WTC11 (cell line): ENCODE measurements around the gene PSMC3. TPM values are rescaled to one million over a fixed set of nuclear protein-coding genes. Genes with fewer than 3 reads are reported as not detected.
A peak's percentile ranks its signal among the peaks of the same experiment; 100 is the strongest.

ENCODE experiments used
- ATAC-seq: fragments of 200-7000 bp; cut with Tn5 transposase; 2 replicates; pipeline ENCODE4 v1.10.0; 2021; ENCODE audit warnings: mild to moderate bottlenecking, moderate library complexity
- CTCF ChIA-PET: fragments of 300-600 bp; sonication (Branson Sonifier 250); formaldehyde crosslinking; loops from one replicate; lab custom pipeline; 2021; ENCODE audit warnings: antibody characterized with exemption; lab: Charles Lee
- POLR2A ChIA-PET: fragments of 350-600 bp; sonication (Branson Sonifier 250); formaldehyde crosslinking; loops from one replicate; lab custom pipeline; 2021; ENCODE audit warnings: antibody characterized with exemption; lab: Charles Lee
- DNase-seq: peaks from one replicate; pipeline ENCODE4 v3.0.0; 2021; ENCODE audit warnings: low spot score
- H3K27ac Mint-ChIP-seq: 2 replicates; pipeline ENCODE4 v1.8.0; 2021; ENCODE audit warnings: mixed read lengths
- H3K27me3 Mint-ChIP-seq: 2 replicates; pipeline ENCODE4 v1.8.0; 2021; ENCODE audit warnings: low read depth, mild to moderate bottlenecking, moderate library complexity, mixed read lengths
- H3K36me3 Mint-ChIP-seq: 2 replicates; pipeline ENCODE4 v1.8.0; 2021; ENCODE audit warnings: mixed read lengths
- H3K4me1 Mint-ChIP-seq: 2 replicates; pipeline ENCODE4 v1.8.0; 2022; ENCODE audit warnings: mixed read lengths
- H3K4me3 Mint-ChIP-seq: 2 replicates; pipeline ENCODE4 v1.8.0; 2021; ENCODE audit warnings: mild to moderate bottlenecking, moderate library complexity, mixed read lengths
- H3K9me3 Mint-ChIP-seq: 2 replicates; pipeline ENCODE4 v1.8.0; 2021; ENCODE audit warnings: mixed read lengths
- FOXP1 ChIP-seq: sonication (generic); formaldehyde crosslinking; IDR thresholded peaks from 2 replicates; pipeline ENCODE4 v1.8.0; 2022; ENCODE audit warnings: missing genetic modification reagents, mild to moderate bottlenecking, moderate library complexity, borderline replicate concordance
- GRHL2 ChIP-seq: fragments of 250-450 bp; sonication (Bioruptor Pico); IDR thresholded peaks from 2 replicates; pipeline ENCODE4 v1.8.0; 2022; ENCODE audit warnings: mild to moderate bottlenecking, moderate library complexity; ENCODE audit not compliant: insufficient replicate concordance, severe bottlenecking
- HMGA2 ChIP-seq: fragments of 250-450 bp; sonication (Bioruptor Pico); IDR thresholded peaks from 2 replicates; pipeline ENCODE4 v1.4.0; 2021; ENCODE audit warnings: mild to moderate bottlenecking, moderate library complexity
- JUN ChIP-seq: sonication (generic); formaldehyde crosslinking; IDR thresholded peaks from 2 replicates; pipeline ENCODE4 v1.8.0; 2023; ENCODE audit warnings: mild to moderate bottlenecking, missing genetic modification reagents
- NFATC4 ChIP-seq: fragments of 250-450 bp; sonication (Bioruptor Pico); IDR thresholded peaks from 2 replicates; pipeline ENCODE4 v1.9.0; 2021; ENCODE audit warnings: mild to moderate bottlenecking
- NR2C2 ChIP-seq: sonication (generic); formaldehyde crosslinking; IDR thresholded peaks from 2 replicates; pipeline ENCODE4 v1.8.0; 2022; ENCODE audit warnings: mild to moderate bottlenecking, missing genetic modification reagents
- RELA ChIP-seq: sonication (generic); formaldehyde crosslinking; IDR thresholded peaks from 2 replicates; pipeline ENCODE4 v1.8.1; 2022; ENCODE audit warnings: missing genetic modification reagents, mild to moderate bottlenecking, borderline replicate concordance
- SMAD3 ChIP-seq: sonication (generic); formaldehyde crosslinking; IDR thresholded peaks from 2 replicates; pipeline ENCODE4 v1.8.0; 2022; ENCODE audit warnings: missing genetic modification reagents, mild to moderate bottlenecking, borderline replicate concordance
- SOX15 ChIP-seq: fragments of 250-450 bp; sonication (Bioruptor Pico); IDR thresholded peaks from 2 replicates; pipeline ENCODE4 v1.9.0; 2021; ENCODE audit warnings: mild to moderate bottlenecking
- TCF7 ChIP-seq: sonication (generic); formaldehyde crosslinking; IDR thresholded peaks from 2 replicates; pipeline ENCODE4 v1.8.0; 2022; ENCODE audit warnings: mild to moderate bottlenecking, low read depth, missing genetic modification reagents, moderate library complexity
- TEAD1 ChIP-seq: sonication (generic); formaldehyde crosslinking; IDR thresholded peaks from 2 replicates; pipeline ENCODE4 v1.8.0; 2022; ENCODE audit warnings: mild to moderate bottlenecking, missing genetic modification reagents
- TP53 ChIP-seq: sonication (generic); formaldehyde crosslinking; IDR thresholded peaks from 2 replicates; pipeline ENCODE4 v1.8.1; 2023; ENCODE audit warnings: mild to moderate bottlenecking, missing genetic modification reagents
- ZNF121 ChIP-seq: sonication (generic); formaldehyde crosslinking; IDR thresholded peaks from 2 replicates; pipeline ENCODE4 v1.8.0; 2023; ENCODE audit warnings: missing genetic modification reagents
- ZNF317 ChIP-seq: sonication (generic); formaldehyde crosslinking; IDR thresholded peaks from 2 replicates; pipeline ENCODE4 v1.8.1; 2023; ENCODE audit warnings: low read depth, mild to moderate bottlenecking, moderate library complexity, missing genetic modification reagents, borderline replicate concordance
- ZNF423 ChIP-seq: fragments of 250-450 bp; sonication (Bioruptor Pico); IDR thresholded peaks from 2 replicates; pipeline ENCODE4 v2.1.2; 2022; ENCODE audit warnings: mild to moderate bottlenecking, moderate library complexity
- total RNA-seq: library from RNA; stranded (reverse); gene quantifications from 3 replicates; pipeline ENCODE4 v1.2.3, GENCODE V29; 2021
- TF ChIP-seq, protein P1 (sequence below): fragments of 250-450 bp; sonication (Bioruptor Pico); IDR thresholded peaks from 2 replicates; pipeline ENCODE4 v1.9.0; 2021; ENCODE audit warnings: moderate library complexity, mild to moderate bottlenecking, inconsistent platforms, borderline replicate concordance
- TF ChIP-seq, protein P2 (sequence below): fragments of 200-600 bp; IDR thresholded peaks from 2 replicates; pipeline ENCODE4 v1.8.0; 2022; ENCODE audit warnings: antibody characterized with exemption
- TF ChIP-seq, protein P3 (sequence below): sonication (generic); formaldehyde crosslinking; IDR thresholded peaks from 2 replicates; pipeline ENCODE4 v1.8.1; 2022; ENCODE audit warnings: mild to moderate bottlenecking, missing genetic modification reagents, moderate library complexity, borderline replicate concordance
- TF ChIP-seq, protein P4 (sequence below): sonication (generic); formaldehyde crosslinking; IDR thresholded peaks from 2 replicates; pipeline ENCODE4 v1.8.1; 2022; ENCODE audit warnings: missing genetic modification reagents, borderline replicate concordance
- TF ChIP-seq, protein P5 (sequence below): sonication (generic); formaldehyde crosslinking; IDR thresholded peaks from 2 replicates; pipeline ENCODE4 v1.8.1; 2023; ENCODE audit warnings: mild to moderate bottlenecking, missing genetic modification reagents, moderate library complexity
- TF ChIP-seq, protein P6 (sequence below): sonication (generic); formaldehyde crosslinking; IDR thresholded peaks from 2 replicates; pipeline ENCODE4 v1.8.0; 2023; ENCODE audit warnings: mild to moderate bottlenecking, missing genetic modification reagents
- TF ChIP-seq, protein P7 (sequence below): sonication (generic); formaldehyde crosslinking; IDR thresholded peaks from 2 replicates; pipeline ENCODE4 v1.8.0; 2022; ENCODE audit warnings: missing genetic modification reagents

PSMC3 gene
- total RNA-seq, 1 experiment from 2014 or later = 162 TPM

DNA sequence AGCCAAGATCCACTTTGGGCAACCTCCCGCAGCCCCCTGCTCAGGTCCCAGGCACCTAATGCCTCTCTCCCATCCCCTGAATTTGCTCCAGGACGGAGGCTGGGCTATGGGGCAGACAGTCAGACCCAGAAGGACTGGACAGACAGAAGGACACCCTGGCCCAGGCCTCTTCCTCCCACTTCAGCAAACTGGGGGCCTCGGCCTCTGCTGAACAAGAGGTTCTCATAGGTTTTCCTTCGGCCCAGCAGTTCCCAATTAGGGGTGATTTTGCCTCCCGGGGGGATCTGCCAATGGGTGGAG lies 51.6 kb downstream of the PSMC3 start (continued):
- TF ChIP-seq TEAD1 (CRISPR knock-in tag) = no peak
- no peak for TF ChIP-seq TP53 (CRISPR knock-in tag)
- TF ChIP-seq SOX15 (CRISPR knock-in tag) = no peak
- TF ChIP-seq, protein P1, sequence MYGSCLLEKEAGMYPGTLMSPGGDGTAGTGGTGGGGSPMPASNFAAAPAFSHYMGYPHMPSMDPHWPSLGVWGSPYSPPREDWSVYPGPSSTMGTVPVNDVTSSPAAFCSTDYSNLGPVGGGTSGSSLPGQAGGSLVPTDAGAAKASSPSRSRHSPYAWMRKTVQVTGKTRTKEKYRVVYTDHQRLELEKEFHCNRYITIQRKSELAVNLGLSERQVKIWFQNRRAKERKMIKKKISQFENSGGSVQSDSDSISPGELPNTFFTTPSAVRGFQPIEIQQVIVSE = no peak
- TF ChIP-seq NR2C2 (CRISPR knock-in tag) = no peak
- TF ChIP-seq, protein P2, sequence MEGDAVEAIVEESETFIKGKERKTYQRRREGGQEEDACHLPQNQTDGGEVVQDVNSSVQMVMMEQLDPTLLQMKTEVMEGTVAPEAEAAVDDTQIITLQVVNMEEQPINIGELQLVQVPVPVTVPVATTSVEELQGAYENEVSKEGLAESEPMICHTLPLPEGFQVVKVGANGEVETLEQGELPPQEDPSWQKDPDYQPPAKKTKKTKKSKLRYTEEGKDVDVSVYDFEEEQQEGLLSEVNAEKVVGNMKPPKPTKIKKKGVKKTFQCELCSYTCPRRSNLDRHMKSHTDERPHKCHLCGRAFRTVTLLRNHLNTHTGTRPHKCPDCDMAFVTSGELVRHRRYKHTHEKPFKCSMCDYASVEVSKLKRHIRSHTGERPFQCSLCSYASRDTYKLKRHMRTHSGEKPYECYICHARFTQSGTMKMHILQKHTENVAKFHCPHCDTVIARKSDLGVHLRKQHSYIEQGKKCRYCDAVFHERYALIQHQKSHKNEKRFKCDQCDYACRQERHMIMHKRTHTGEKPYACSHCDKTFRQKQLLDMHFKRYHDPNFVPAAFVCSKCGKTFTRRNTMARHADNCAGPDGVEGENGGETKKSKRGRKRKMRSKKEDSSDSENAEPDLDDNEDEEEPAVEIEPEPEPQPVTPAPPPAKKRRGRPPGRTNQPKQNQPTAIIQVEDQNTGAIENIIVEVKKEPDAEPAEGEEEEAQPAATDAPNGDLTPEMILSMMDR = no peak
- TF ChIP-seq HMGA2 (CRISPR knock-in tag) = no peak
- no peak for TF ChIP-seq JUN
- TF ChIP-seq, protein P3, sequence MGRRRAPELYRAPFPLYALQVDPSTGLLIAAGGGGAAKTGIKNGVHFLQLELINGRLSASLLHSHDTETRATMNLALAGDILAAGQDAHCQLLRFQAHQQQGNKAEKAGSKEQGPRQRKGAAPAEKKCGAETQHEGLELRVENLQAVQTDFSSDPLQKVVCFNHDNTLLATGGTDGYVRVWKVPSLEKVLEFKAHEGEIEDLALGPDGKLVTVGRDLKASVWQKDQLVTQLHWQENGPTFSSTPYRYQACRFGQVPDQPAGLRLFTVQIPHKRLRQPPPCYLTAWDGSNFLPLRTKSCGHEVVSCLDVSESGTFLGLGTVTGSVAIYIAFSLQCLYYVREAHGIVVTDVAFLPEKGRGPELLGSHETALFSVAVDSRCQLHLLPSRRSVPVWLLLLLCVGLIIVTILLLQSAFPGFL = no peak
- TF ChIP-seq ZNF121 (CRISPR knock-in tag) = no peak
- TF ChIP-seq, protein P4, sequence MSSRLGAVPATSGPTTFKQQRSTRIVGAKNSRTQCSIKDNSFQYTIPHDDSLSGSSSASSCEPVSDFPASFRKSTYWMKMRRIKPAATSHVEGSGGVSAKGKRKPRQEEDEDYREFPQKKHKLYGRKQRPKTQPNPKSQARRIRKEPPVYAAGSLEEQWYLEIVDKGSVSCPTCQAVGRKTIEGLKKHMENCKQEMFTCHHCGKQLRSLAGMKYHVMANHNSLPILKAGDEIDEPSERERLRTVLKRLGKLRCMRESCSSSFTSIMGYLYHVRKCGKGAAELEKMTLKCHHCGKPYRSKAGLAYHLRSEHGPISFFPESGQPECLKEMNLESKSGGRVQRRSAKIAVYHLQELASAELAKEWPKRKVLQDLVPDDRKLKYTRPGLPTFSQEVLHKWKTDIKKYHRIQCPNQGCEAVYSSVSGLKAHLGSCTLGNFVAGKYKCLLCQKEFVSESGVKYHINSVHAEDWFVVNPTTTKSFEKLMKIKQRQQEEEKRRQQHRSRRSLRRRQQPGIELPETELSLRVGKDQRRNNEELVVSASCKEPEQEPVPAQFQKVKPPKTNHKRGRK (CRISPR knock-in tag) = no peak
- no peak for TF ChIP-seq NFATC4
- TF ChIP-seq GRHL2 (CRISPR knock-in tag) = no peak
- TF ChIP-seq, all 79 proteins: peak for 0

DNA sequence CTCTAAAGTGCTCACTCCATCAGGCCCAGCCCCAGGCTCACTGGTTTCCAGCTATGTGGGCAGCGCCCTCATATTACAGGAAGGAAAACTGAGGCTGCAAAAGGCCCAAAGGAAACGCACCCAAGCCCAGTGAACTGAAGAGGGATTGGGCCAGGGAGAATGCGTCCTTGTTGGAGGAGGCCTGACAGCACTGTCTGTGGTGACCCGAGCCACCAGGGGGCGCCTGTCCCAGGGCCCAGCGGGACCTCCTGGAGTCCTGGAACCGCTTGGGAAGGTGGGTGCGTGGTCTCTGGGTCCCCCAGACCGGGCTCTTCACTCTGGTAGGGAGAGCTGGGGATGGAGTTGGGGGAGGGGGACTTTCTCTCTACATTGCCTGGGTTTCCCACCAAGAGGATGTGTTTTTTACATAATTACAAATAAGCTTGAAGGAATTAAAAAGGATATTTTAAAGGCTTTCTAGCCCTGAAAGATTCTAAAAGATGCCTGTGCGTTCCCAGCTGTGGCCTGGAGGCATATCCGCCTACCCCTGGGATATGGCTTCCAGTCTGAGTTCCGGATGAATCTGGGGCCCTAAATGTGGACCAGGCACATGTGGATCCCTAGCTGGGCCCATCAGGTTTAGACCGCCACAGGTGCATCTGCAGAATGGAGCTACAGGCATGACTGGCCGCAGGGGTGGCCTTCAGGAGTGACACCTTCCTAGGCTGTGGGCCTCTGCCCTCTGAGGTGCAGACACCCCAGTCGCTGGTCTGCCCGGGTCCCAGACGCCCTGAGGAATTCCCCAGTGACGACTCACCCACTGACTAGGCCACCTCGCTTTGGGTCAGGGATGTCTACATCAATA lies 52.1 kb downstream of the PSMC3 start:
- H3K27ac Mint-ChIP-seq = no peak overlapping the region
- CTCF ChIA-PET = interaction anchor here (0.6 to 3.2 kb wide), 25 partner anchors 9 to 189 kb away, joined by 3 to 33 read pairs (median 5); partner anchors contain the start of genes NR1H3 and SLC39A13
- peak; percentile 84 for ATAC-seq
- TF ChIP-seq NR2C2 (CRISPR knock-in tag) (no peak), TCF7 (no peak), RELA (CRISPR knock-in tag) (no peak), FOXP1 (no peak), ZNF423 (CRISPR knock-in tag) (peak; percentile 90), SMAD3 (CRISPR knock-in tag) (no peak), ZNF317 (CRISPR knock-in tag) (no peak)
- TF ChIP-seq, protein P3 = no peak
- TF ChIP-seq, protein P5, sequence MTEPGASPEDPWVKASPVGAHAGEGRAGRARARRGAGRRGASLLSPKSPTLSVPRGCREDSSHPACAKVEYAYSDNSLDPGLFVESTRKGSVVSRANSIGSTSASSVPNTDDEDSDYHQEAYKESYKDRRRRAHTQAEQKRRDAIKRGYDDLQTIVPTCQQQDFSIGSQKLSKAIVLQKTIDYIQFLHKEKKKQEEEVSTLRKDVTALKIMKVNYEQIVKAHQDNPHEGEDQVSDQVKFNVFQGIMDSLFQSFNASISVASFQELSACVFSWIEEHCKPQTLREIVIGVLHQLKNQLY (CRISPR knock-in tag) = no peak
- TF ChIP-seq, protein P6, sequence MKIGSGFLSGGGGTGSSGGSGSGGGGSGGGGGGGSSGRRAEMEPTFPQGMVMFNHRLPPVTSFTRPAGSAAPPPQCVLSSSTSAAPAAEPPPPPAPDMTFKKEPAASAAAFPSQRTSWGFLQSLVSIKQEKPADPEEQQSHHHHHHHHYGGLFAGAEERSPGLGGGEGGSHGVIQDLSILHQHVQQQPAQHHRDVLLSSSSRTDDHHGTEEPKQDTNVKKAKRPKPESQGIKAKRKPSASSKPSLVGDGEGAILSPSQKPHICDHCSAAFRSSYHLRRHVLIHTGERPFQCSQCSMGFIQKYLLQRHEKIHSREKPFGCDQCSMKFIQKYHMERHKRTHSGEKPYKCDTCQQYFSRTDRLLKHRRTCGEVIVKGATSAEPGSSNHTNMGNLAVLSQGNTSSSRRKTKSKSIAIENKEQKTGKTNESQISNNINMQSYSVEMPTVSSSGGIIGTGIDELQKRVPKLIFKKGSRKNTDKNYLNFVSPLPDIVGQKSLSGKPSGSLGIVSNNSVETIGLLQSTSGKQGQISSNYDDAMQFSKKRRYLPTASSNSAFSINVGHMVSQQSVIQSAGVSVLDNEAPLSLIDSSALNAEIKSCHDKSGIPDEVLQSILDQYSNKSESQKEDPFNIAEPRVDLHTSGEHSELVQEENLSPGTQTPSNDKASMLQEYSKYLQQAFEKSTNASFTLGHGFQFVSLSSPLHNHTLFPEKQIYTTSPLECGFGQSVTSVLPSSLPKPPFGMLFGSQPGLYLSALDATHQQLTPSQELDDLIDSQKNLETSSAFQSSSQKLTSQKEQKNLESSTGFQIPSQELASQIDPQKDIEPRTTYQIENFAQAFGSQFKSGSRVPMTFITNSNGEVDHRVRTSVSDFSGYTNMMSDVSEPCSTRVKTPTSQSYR (CRISPR knock-in tag) = no peak
- TF ChIP-seq, protein P7, sequence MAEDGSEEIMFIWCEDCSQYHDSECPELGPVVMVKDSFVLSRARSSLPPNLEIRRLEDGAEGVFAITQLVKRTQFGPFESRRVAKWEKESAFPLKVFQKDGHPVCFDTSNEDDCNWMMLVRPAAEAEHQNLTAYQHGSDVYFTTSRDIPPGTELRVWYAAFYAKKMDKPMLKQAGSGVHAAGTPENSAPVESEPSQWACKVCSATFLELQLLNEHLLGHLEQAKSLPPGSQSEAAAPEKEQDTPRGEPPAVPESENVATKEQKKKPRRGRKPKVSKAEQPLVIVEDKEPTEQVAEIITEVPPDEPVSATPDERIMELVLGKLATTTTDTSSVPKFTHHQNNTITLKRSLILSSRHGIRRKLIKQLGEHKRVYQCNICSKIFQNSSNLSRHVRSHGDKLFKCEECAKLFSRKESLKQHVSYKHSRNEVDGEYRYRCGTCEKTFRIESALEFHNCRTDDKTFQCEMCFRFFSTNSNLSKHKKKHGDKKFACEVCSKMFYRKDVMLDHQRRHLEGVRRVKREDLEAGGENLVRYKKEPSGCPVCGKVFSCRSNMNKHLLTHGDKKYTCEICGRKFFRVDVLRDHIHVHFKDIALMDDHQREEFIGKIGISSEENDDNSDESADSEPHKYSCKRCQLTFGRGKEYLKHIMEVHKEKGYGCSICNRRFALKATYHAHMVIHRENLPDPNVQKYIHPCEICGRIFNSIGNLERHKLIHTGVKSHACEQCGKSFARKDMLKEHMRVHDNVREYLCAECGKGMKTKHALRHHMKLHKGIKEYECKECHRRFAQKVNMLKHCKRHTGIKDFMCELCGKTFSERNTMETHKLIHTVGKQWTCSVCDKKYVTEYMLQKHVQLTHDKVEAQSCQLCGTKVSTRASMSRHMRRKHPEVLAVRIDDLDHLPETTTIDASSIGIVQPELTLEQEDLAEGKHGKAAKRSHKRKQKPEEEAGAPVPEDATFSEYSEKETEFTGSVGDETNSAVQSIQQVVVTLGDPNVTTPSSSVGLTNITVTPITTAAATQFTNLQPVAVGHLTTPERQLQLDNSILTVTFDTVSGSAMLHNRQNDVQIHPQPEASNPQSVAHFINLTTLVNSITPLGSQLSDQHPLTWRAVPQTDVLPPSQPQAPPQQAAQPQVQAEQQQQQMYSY (CRISPR knock-in tag) = no peak

More for the DNA sequence above, 52.1 kb downstream of the PSMC3 start:
- no peak overlapping the region for H3K4me3 Mint-ChIP-seq
- H3K27me3 Mint-ChIP-seq = no peaks in the 10 kb centered on the region
- H3K4me1 Mint-ChIP-seq = peaks cover 2% of the 10 kb centered on the region; the same call in 1 of the 2 replicates
- no peaks in the 10 kb centered on the region for H3K36me3 Mint-ChIP-seq
- no peaks in the 10 kb centered on the region for H3K9me3 Mint-ChIP-seq
- peak; percentile 90 for DNase-seq
- POLR2A ChIA-PET = no interaction called here
